Keratinocyte (primary cell): ENCODE measurements around the gene CENPL.
"Not testable (repeated sequence)": the region's sequence is repeated elsewhere in the genome, so short reads cannot be mapped to it uniquely, and the experiment has no call there.

Experiments used
- EZH2 ChIP-seq: IDR thresholded peaks from one replicate; pipeline ENCODE4 v1.6.1; 2012; ENCODE audit warnings: inconsistent platforms, mild to moderate bottlenecking, low read length, moderate library complexity
- TF ChIP-seq, protein P1 (sequence below), 3 experiments: IDR thresholded peaks in 1 of 3; conservative IDR thresholded peaks in 1 of 3; optimal IDR thresholded peaks in 1 of 3; 2 replicates in 2 of 3; 3 replicates in 1 of 3; pipeline versions ENCODE3 to v1.5.1; 2011; ENCODE audit warnings: low read length in 3 of 3, mild to moderate bottlenecking in 3 of 3, moderate library complexity in 2 of 3, control low read depth in 1 of 3, inconsistent platforms in 1 of 3; ENCODE audit not compliant: insufficient read depth in 2 of 3; ENCODE audit errors: extremely low read depth in 1 of 3

DNA sequence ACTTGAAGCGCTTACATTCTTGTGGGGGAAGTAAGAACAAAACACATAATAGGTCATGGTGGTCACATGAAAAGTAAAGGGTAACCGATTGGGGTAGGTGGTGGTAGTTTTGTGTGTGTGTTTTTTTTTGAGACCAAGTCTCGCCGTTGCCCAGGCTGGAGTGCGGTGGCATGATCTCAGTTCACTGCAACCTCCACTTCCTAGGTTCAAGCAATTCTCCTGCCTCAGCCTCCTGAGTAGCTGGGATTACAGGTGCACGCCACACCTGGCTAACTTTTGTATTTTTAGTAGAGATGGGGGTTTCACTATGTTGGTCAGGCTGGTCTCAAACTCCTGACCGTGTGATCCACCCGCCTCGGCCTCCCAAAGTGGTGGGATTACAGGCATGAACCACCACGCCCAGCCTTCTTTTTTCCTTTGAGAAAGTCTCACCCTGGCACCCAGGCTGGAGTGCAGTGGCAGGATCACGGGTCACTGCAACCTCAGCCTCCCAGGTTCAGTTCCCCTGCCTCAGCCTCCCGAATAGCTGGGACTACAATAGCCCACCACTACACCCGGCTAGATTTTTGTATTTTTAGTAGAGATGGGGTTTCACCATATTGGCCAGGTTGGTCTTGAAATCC is 37.6 kb upstream of the CENPL start:
- TF ChIP-seq, protein P1, sequence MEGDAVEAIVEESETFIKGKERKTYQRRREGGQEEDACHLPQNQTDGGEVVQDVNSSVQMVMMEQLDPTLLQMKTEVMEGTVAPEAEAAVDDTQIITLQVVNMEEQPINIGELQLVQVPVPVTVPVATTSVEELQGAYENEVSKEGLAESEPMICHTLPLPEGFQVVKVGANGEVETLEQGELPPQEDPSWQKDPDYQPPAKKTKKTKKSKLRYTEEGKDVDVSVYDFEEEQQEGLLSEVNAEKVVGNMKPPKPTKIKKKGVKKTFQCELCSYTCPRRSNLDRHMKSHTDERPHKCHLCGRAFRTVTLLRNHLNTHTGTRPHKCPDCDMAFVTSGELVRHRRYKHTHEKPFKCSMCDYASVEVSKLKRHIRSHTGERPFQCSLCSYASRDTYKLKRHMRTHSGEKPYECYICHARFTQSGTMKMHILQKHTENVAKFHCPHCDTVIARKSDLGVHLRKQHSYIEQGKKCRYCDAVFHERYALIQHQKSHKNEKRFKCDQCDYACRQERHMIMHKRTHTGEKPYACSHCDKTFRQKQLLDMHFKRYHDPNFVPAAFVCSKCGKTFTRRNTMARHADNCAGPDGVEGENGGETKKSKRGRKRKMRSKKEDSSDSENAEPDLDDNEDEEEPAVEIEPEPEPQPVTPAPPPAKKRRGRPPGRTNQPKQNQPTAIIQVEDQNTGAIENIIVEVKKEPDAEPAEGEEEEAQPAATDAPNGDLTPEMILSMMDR (optimal IDR thresholded peaks at IDR 0.05 in 1 of 3, IDR thresholded peaks at IDR 0.05 in 1 of 3, conservative IDR thresholded peaks at IDR 0.05 in 1 of 3; ENCODE audit: extremely low read depth in 1 of 3, insufficient read depth in 2 of 3, low read length in 3 of 3): not testable (repeated sequence)
- not testable (repeated sequence) for TF ChIP-seq EZH2
